Fibroblast of mammary gland (primary cell): ENCODE measurements around the gene F11R.

Experiments
- DNase-seq: peaks from one replicate; pipeline ENCODE4 v3.0.0-alpha.2; 2010; ENCODE audit warnings: low read depth
- H3K4me3 ChIP-seq: 2 replicates; pipeline ENCODE4 v1.5.1; 2011; ENCODE audit warnings: low read depth, mild to moderate bottlenecking, low read length, moderate library complexity; ENCODE audit not compliant: control insufficient read depth
- CTCF ChIP-seq: conservative IDR thresholded peaks from 2 replicates; pipeline ENCODE4 v1.5.1; 2011; ENCODE audit warnings: low read depth, low read length, inconsistent platforms; ENCODE audit not compliant: control insufficient read depth, insufficient read depth

Gene F11R

GRCh38 chr1:161048949-161049722, 28.2 kb upstream of the F11R start:
- no peak for TF ChIP-seq CTCF
- no peak for DNase-seq
- no peak overlapping the region for H3K4me3 ChIP-seq

- no peak for TF ChIP-seq CTCF
- H3K4me3 ChIP-seq: no peak overlapping the region
- DNase-seq: no peak
Measured at GRCh38 chr1:161047436-161048420, 26.8 kb upstream of the F11R start.

GRCh38 chr1:161046605-161047228, 25.8 kb upstream of the F11R start:
- no peak overlapping the region for H3K4me3 ChIP-seq
- DNase-seq: no peak
- TF ChIP-seq CTCF: no peak

- no peak for TF ChIP-seq CTCF
- H3K4me3 ChIP-seq: peak within 1 kb of the TSS; percentile 97
- DNase-seq: peak; percentile 94
Measured at GRCh38 chr1:161045736-161046604, 25.0 kb upstream of the F11R start, which contains the start of gene USF1. Gene USF1, minus strand, starts transcription at chr1:161045977. Its CDS starts 2,702 bp downstream, at chr1:161043275.

GRCh38 chr1:161044908-161045735, 24.2 kb upstream of the F11R start:
- DNase-seq: peak; percentile 55
- no peak for TF ChIP-seq CTCF
- H3K4me3 ChIP-seq: peak overlapping the region; percentile 97
